Breast epithelium (tissue), 4 donors: ENCODE data around the gene BRD2. TPM values are rescaled to one million over a fixed set of nuclear protein-coding genes. Genes with fewer than 3 reads are reported as not detected.

ENCODE experiments used
- DNase-seq, 2 donors: peaks; one replicate each; pipeline ENCODE4 v3.0.0-alpha.2; 2019; ENCODE audit warnings: low spot score in 2 of 2
- H3K27ac ChIP-seq, 2 donors: fragments of 200-600 bp; sonication (generic) in 1 of 2; one replicate each; pipeline ENCODE4 v1.5.1; 2016 to 2019; ENCODE audit warnings: mild to moderate bottlenecking in 1 of 2
- H3K27me3 ChIP-seq, 2 donors: fragments of 200-600 bp; sonication (generic) in 1 of 2; one replicate each; pipeline versions ENCODE4 v1.5.1 to v1.6.0; 2017 to 2019; ENCODE audit warnings: control low read depth in 1 of 2, mild to moderate bottlenecking in 1 of 2
- H3K36me3 ChIP-seq: fragments of 200-600 bp; one replicate; pipeline ENCODE4 v1.5.1; 2019
- H3K4me1 ChIP-seq, 2 donors: fragments of 200-600 bp; sonication (generic); one replicate each; pipeline ENCODE4 v1.5.1; 2016 to 2019; ENCODE audit warnings: control low read depth in 1 of 2
- H3K4me3 ChIP-seq, 3 donors: fragments of 200-600 bp; sonication (generic); 1 replicate in 2 of 3; 2 replicates in 1 of 3; pipeline ENCODE4 v1.5.1; 2016 to 2019; ENCODE audit warnings: mild to moderate bottlenecking in 3 of 3, moderate library complexity in 2 of 3
- H3K9me3 ChIP-seq, 2 donors: fragments of 200-600 bp; sonication (generic) in 1 of 2; one replicate each; pipeline ENCODE4 v1.5.1; 2016 to 2019; ENCODE audit warnings: control low read depth in 1 of 2
- POLR2A ChIP-seq: fragments of 450-650 bp; IDR thresholded peaks from one replicate; pipeline ENCODE4 v1.6.1; 2016; ENCODE audit warnings: antibody characterized with exemption, mild to moderate bottlenecking, moderate library complexity
- POLR2AphosphoS5 ChIP-seq, 3 donors: sonication (generic); formaldehyde crosslinking; IDR thresholded peaks; one replicate each; pipeline ENCODE4 v1.6.1; 2017; ENCODE audit warnings: antibody characterized with exemption in 3 of 3
- intact Hi-C: fragments of 100-400 bp; cut with DNase I; formaldehyde crosslinking; loops from one replicate; pipeline ENCODE4 v1.15.1; 2023; ENCODE audit warnings: low total_unique reads
- total RNA-seq, 3 donors: library from RNA; depleted of rRNA; stranded (reverse); fragments of >200 nt; gene quantifications; one replicate each; pipeline ENCODE4 v1.1.0, GENCODE V29; 2016
- TF ChIP-seq, protein P1 (sequence below), 3 donors: fragments of 450-650 bp; IDR thresholded peaks; one replicate each; pipeline ENCODE4 v1.5.1; 2016 to 2017; ENCODE audit warnings: antibody characterized with exemption in 3 of 3, mild to moderate bottlenecking in 3 of 3, moderate library complexity in 3 of 3

BRD2 gene
- total RNA-seq, 3 donors from 2014 or later, result 111 to 159 (median 122) TPM

DNA sequence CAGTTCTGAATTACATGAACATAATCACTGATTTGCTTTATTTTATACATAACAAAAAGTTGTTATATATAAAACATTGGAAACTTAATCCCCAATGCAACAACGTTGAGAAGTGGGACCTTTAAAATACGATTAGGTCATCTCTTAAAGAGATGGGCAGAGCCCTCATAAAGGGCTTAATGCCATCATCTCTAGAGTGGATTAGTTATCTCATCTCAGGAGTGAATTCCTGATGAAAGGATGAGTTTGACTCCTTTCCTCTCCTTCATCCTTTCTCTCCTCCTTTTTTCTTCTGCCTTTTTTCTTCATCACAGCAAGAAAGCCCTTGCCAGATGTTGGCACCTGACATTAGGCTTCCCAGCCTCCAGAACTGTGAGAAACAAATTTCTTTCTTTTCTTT lies 27.1 kb downstream of the BRD2 start:
- no peak overlapping the region for H3K27ac ChIP-seq
- no peak overlapping the region for H3K4me3 ChIP-seq
- TF ChIP-seq POLR2A, result no peak
- TF ChIP-seq, protein P1, sequence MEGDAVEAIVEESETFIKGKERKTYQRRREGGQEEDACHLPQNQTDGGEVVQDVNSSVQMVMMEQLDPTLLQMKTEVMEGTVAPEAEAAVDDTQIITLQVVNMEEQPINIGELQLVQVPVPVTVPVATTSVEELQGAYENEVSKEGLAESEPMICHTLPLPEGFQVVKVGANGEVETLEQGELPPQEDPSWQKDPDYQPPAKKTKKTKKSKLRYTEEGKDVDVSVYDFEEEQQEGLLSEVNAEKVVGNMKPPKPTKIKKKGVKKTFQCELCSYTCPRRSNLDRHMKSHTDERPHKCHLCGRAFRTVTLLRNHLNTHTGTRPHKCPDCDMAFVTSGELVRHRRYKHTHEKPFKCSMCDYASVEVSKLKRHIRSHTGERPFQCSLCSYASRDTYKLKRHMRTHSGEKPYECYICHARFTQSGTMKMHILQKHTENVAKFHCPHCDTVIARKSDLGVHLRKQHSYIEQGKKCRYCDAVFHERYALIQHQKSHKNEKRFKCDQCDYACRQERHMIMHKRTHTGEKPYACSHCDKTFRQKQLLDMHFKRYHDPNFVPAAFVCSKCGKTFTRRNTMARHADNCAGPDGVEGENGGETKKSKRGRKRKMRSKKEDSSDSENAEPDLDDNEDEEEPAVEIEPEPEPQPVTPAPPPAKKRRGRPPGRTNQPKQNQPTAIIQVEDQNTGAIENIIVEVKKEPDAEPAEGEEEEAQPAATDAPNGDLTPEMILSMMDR (IDR thresholded peaks at IDR 0.05), result no peak
- no peak for TF ChIP-seq POLR2AphosphoS5 (IDR thresholded peaks at IDR 0.05)
- no peaks in the 10 kb centered on the region for H3K9me3 ChIP-seq
- no peak for DNase-seq
- H3K4me1 ChIP-seq, result no peaks in the 10 kb centered on the region
- no peaks in the 10 kb centered on the region for H3K27me3 ChIP-seq
- no peaks in the 10 kb centered on the region for H3K36me3 ChIP-seq
- intact Hi-C loops, result no loop called here

DNA sequence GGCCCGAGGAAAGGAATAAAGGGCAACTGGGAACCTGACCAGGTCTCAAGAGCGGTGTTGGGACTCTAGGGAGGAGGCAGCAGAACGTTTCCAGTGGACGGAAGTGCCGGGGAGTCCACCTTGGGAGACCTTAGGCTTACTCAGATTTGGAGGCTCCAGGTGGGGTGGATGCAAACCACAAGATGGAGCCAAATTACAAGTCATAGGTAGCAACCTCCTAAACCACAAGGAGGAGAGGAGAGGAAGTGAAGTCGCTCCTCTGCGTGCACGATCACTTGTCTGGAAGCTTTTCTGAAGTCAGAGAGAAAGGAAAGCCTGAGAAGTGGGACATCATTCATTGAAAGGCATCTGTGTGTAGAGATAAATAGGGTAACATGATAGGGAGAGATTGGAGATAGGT lies 31.7 kb downstream of the BRD2 start:
- Histone ChIP-seq H3K27me3 (no peaks in the 10 kb centered on the region), H3K27ac (no peak overlapping the region), H3K4me1 (no peaks in the 10 kb centered on the region), H3K4me3 (no peak overlapping the region), H3K9me3 (no peaks in the 10 kb centered on the region), H3K36me3 (no peaks in the 10 kb centered on the region)
- TF ChIP-seq, protein P1 (IDR thresholded peaks at IDR 0.05), result no peak
- TF ChIP-seq POLR2A (no peak), POLR2AphosphoS5 (IDR thresholded peaks at IDR 0.05) (no peak)
- DNase-seq, result no peak
- intact Hi-C loops, result no loop called here

DNA sequence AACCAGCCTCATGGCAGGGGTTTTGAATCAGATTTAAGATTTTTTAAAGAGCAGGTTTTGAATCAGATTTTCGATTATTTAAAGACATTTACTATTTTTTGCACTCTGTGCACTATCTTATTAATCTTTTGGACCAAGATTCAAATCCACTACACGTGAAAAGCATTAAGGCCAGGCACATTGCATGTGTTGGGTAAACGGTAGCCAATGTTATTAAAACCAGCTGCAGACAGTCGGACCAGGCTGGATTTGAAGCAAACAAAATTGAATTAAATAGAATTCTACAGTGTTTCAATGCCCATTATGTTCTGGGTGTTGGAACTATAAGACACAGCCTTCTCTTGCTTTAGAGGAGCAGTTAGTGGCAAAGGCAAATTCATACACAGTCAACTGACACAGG lies 33.3 kb downstream of the BRD2 start:
- Histone ChIP-seq H3K9me3 (no peaks in the 10 kb centered on the region), H3K36me3 (no peaks in the 10 kb centered on the region), H3K4me1 (no peaks in the 10 kb centered on the region), H3K4me3 (no peak overlapping the region), H3K27me3 (no peaks in the 10 kb centered on the region), H3K27ac (no peak overlapping the region)
- intact Hi-C loops, result no loop called here
- no peak for TF ChIP-seq POLR2AphosphoS5 (IDR thresholded peaks at IDR 0.05)
- TF ChIP-seq, protein P1 (IDR thresholded peaks at IDR 0.05), result no peak
- no peak for TF ChIP-seq POLR2A
- DNase-seq, result no peak

DNA sequence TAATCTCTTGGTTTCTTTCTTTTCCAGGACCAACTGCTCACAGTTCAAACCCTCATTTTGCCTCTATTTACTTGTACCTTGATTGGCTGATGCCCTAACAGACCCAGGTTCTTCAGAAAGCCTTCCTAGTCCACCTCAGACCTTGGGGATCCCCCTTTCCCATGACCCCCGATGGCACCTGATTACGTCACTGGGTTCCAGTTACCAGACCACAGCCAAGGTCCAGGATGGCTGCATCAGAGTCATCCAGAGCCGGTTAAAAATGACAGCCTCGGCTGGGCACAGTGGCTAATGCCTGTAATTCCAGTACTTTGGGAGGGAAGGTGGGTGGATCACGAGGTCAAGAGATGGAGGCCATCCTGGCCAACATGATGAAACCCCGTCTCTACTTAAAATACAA lies 36.5 kb downstream of the BRD2 start:
- Histone ChIP-seq H3K9me3 (no peaks in the 10 kb centered on the region), H3K4me1 (no peaks in the 10 kb centered on the region), H3K27ac (no peak overlapping the region), H3K27me3 (no peaks in the 10 kb centered on the region), H3K36me3 (no peaks in the 10 kb centered on the region), H3K4me3 (no peak overlapping the region)
- TF ChIP-seq POLR2AphosphoS5 (IDR thresholded peaks at IDR 0.05) (no peak), POLR2A (no peak)
- TF ChIP-seq, protein P1 (IDR thresholded peaks at IDR 0.05), result no peak
- intact Hi-C loops, result no loop called here
- no peak for DNase-seq

DNA sequence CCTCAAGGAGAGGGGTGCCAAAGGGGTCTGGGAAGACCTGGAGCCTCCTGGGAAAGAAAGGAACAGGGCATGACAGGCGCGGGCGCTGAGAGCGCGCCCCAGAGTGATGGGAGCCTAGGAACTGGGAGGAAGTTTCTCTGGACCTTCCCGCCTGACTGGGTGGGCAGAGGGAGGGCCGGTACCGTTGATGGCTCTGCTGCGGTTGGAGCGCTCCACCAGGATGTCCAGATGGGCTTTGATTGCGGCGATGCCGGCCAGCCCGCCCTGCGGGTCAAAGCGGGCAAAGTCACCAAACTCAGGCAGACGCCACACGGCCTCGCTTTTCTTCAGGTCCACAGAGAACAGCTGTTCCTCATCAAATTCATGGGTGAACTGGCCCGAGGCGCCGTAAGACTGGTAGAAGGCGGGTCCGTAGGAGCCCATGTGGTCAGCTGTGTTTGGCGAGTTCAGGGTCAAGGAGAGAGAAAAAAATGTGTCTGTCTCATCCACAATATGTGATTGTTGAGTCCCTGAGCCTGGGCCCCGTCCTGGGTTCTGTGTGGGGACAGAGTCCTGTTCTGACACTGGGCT lies 39.5 kb downstream of the BRD2 start:
- intact Hi-C loops, result no loop called here
- Histone ChIP-seq H3K9me3 (no peaks in the 10 kb centered on the region), H3K27ac (no peak overlapping the region), H3K4me3 (no peak overlapping the region), H3K27me3 (no peaks in the 10 kb centered on the region), H3K36me3 (no peaks in the 10 kb centered on the region), H3K4me1 (no peaks in the 10 kb centered on the region)
- no peak for TF ChIP-seq POLR2A
- TF ChIP-seq, protein P1 (IDR thresholded peaks at IDR 0.05), result no peak
- no peak for TF ChIP-seq POLR2AphosphoS5 (IDR thresholded peaks at IDR 0.05)
- DNase-seq, result no peak
